ENCODE results near the gene CFAP97D1. TPM values are rescaled to one million over a fixed set of nuclear protein-coding genes. Genes with fewer than 3 reads are reported as not detected.
A peak's percentile ranks its signal among the peaks of the same experiment; 100 is the strongest.

The CFAP97D1 gene
- total and polyA plus RNA-seq, 10 of the 15 experiments (the other 5 are each of a cell fraction or from before 2014, with no cell fraction given) = 0.13 TPM; not detected in 9

- no peak overlapping the region for H3K9ac ChIP-seq (ENCODE audit: control insufficient read depth, insufficient read depth, low read length)
- RAD21 ChIA-PET (ENCODE audit: unreplicated experiment) = no interaction called here
- no peak overlapping the region for H3K4me2 ChIP-seq (ENCODE audit: control insufficient read depth, insufficient read depth)
- peaks cover 0 to 3% of the 10 kb centered on the region in 2 experiments; a peak in 2 of 4 replicates for H3K27me3 ChIP-seq (replicated peaks in 1 of 2; ENCODE audit: control insufficient read depth in 2 of 2, insufficient read depth in 2 of 2, low read length in 1 of 2)
- H3K27ac ChIP-seq (ENCODE audit: control insufficient read depth, insufficient read depth) = no peak overlapping the region
- H3K4me1 ChIP-seq (ENCODE audit: control insufficient read depth, insufficient read depth, low read length) = no peaks in the 10 kb centered on the region
- BruUV-seq (replicated peaks) = no TSS peak
- no peak overlapping the region for H3K4me3 ChIP-seq
- ATAC-seq (no peak), DNase-seq (ENCODE audit: low read depth, low spot score) (no peak), FAIRE-seq (peak; percentile 7)
- POLR2A ChIA-PET = no interaction called here
- H3K9me3 ChIP-seq (replicated peaks; ENCODE audit: control insufficient read depth, insufficient read depth, low read length) = no peaks in the 10 kb centered on the region; the same call in 2 of the 3 replicates
- no peaks in the 10 kb centered on the region for H3K79me2 ChIP-seq (ENCODE audit: control insufficient read depth, insufficient read depth, low read length)
- CTCF ChIA-PET = interaction anchor here (1.1 kb wide), 1 partner anchor 562 kb away, joined by 3 read pairs; no protein-coding TSS in a partner anchor
- WGBS (ENCODE audit: insufficient coverage, insufficient replicate concordance, low lambda C conversion rate, missing lambda C conversion rate) = 13% methylated on average over 3 of the region's 3 CpGs
- in situ Hi-C loops (cut with MboI) (no loop called here), intact Hi-C loops (cut with micrococcal nuclease; ENCODE audit: unreplicated experiment) (no loop called here)
- H3K36me3 ChIP-seq (ENCODE audit: control insufficient read depth in 2 of 2, insufficient read depth in 2 of 2, low read length in 1 of 2) = no peaks in the 10 kb centered on the region
- SMC1A ChIA-PET (ENCODE audit: uncharacterized antibody, unreplicated experiment) = interaction anchor here (1.6 kb wide), 1 partner anchor 46 kb away, joined by 3 read pairs; no protein-coding TSS in a partner anchor
- H4K20me1 ChIP-seq (ENCODE audit: control insufficient read depth, insufficient read depth) = no peaks in the 10 kb centered on the region
- no peak overlapping the region for H2AFZ ChIP-seq (ENCODE audit: control insufficient read depth, low read depth, low read length)
- no peak for TF ChIP-seq TAF1 (IDR thresholded peaks at IDR 0.05; ENCODE audit: borderline replicate concordance, low read depth, low read length)
- TF ChIP-seq NR2C2 (IDR thresholded peaks at IDR 0.05; ENCODE audit: borderline replicate concordance, control insufficient read depth, insufficient read length, low read depth) = no peak
- TF ChIP-seq POLR2AphosphoS5 (IDR thresholded peaks at IDR 0.05; ENCODE audit: low read length) = no peak
- no peak for TF ChIP-seq TCF12 (IDR thresholded peaks at IDR 0.05; ENCODE audit: low read depth, low read length)
- TF ChIP-seq POLR2A (IDR thresholded peaks at IDR 0.05; ENCODE audit: low read depth, low read length) = no peak
- no peak for TF ChIP-seq CBFB (IDR thresholded peaks at IDR 0.05; ENCODE audit: low read depth)
- TF ChIP-seq RBBP5 (conservative IDR thresholded peaks at IDR 0.05) = no peak
- TF ChIP-seq, protein P1, sequence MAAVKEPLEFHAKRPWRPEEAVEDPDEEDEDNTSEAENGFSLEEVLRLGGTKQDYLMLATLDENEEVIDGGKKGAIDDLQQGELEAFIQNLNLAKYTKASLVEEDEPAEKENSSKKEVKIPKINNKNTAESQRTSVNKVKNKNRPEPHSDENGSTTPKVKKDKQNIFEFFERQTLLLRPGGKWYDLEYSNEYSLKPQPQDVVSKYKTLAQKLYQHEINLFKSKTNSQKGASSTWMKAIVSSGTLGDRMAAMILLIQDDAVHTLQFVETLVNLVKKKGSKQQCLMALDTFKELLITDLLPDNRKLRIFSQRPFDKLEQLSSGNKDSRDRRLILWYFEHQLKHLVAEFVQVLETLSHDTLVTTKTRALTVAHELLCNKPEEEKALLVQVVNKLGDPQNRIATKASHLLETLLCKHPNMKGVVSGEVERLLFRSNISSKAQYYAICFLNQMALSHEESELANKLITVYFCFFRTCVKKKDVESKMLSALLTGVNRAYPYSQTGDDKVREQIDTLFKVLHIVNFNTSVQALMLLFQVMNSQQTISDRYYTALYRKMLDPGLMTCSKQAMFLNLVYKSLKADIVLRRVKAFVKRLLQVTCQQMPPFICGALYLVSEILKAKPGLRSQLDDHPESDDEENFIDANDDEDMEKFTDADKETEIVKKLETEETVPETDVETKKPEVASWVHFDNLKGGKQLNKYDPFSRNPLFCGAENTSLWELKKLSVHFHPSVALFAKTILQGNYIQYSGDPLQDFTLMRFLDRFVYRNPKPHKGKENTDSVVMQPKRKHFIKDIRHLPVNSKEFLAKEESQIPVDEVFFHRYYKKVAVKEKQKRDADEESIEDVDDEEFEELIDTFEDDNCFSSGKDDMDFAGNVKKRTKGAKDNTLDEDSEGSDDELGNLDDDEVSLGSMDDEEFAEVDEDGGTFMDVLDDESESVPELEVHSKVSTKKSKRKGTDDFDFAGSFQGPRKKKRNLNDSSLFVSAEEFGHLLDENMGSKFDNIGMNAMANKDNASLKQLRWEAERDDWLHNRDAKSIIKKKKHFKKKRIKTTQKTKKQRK (IDR thresholded peaks at IDR 0.05; ENCODE audit: low read depth, low read length) = no peak
- TF ChIP-seq TBL1XR1 (IDR thresholded peaks at IDR 0.05; ENCODE audit: low read depth, low read length) = no peak
- TF ChIP-seq, protein P2, sequence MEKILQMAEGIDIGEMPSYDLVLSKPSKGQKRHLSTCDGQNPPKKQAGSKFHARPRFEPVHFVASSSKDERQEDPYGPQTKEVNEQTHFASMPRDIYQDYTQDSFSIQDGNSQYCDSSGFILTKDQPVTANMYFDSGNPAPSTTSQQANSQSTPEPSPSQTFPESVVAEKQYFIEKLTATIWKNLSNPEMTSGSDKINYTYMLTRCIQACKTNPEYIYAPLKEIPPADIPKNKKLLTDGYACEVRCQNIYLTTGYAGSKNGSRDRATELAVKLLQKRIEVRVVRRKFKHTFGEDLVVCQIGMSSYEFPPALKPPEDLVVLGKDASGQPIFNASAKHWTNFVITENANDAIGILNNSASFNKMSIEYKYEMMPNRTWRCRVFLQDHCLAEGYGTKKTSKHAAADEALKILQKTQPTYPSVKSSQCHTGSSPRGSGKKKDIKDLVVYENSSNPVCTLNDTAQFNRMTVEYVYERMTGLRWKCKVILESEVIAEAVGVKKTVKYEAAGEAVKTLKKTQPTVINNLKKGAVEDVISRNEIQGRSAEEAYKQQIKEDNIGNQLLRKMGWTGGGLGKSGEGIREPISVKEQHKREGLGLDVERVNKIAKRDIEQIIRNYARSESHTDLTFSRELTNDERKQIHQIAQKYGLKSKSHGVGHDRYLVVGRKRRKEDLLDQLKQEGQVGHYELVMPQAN (conservative IDR thresholded peaks at IDR 0.05) = no peak
- TF ChIP-seq RCOR1 (conservative IDR thresholded peaks at IDR 0.05; ENCODE audit: low read depth, low read length) = no peak
Measured at GRCh38 chr17:43800736-43801135, 20.5 kb downstream of the CFAP97D1 start.

All from GM12878 (cell line).